ENCODE measurements around the gene PCDHA9.
"Not testable (repeated sequence)": the region's sequence is repeated elsewhere in the genome, so short reads cannot be mapped to it uniquely, and the experiment has no call there.

PCDHA9 gene, protein sequence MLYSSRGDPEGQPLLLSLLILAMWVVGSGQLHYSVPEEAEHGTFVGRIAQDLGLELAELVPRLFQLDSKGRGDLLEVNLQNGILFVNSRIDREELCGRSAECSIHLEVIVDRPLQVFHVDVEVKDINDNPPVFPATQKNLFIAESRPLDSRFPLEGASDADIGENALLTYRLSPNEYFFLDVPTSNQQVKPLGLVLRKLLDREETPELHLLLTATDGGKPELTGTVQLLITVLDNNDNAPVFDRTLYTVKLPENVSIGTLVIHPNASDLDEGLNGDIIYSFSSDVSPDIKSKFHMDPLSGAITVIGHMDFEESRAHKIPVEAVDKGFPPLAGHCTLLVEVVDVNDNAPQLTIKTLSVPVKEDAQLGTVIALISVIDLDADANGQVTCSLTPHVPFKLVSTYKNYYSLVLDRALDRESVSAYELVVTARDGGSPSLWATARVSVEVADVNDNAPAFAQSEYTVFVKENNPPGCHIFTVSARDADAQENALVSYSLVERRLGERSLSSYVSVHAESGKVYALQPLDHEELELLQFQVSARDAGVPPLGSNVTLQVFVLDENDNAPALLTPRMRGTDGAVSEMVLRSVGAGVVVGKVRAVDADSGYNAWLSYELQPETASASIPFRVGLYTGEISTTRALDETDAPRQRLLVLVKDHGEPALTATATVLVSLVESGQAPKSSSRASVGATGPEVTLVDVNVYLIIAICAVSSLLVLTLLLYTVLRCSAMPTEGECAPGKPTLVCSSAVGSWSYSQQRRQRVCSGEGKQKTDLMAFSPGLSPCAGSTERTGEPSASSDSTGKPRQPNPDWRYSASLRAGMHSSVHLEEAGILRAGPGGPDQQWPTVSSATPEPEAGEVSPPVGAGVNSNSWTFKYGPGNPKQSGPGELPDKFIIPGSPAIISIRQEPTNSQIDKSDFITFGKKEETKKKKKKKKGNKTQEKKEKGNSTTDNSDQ

DNA sequence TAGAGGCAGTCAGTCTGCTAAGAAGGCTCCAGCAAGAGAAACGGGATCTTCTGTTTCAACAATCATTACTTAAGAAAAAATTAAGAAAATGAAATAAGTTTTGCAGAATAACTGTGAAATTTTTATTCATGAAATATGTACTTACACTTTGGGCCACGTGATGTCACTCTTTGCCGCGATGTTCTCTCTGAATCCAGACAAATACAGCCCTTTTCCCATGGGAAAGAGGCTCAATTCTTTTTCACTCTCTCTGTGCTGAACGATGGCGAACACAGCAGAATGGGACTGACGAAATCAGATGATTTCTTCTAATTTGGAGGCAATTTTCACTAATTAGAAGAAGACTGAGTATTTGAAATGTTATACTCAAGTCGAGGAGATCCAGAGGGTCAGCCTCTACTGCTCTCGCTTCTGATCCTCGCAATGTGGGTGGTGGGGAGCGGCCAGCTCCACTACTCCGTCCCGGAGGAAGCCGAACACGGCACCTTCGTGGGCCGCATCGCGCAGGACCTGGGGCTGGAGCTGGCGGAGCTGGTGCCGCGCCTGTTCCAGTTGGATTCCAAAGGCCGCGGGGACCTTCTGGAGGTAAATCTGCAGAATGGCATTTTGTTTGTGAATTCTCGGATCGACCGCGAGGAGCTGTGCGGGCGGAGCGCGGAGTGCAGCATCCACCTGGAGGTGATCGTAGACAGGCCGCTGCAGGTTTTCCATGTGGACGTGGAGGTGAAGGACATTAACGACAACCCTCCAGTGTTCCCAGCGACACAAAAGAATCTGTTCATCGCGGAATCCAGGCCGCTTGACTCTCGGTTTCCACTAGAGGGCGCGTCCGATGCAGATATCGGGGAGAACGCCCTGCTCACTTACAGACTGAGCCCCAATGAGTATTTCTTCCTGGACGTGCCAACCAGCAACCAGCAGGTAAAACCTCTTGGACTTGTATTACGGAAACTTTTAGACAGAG lies at the start of gene PCDHA9:
PCDHA9 (plus strand) TSS at position 244 of the 964 bp plus-strand sequence; CDS start at position 358, 114 bp downstream.
- DNase-seq (ENCODE audit: low spot score), result not testable (repeated sequence)

DNA sequence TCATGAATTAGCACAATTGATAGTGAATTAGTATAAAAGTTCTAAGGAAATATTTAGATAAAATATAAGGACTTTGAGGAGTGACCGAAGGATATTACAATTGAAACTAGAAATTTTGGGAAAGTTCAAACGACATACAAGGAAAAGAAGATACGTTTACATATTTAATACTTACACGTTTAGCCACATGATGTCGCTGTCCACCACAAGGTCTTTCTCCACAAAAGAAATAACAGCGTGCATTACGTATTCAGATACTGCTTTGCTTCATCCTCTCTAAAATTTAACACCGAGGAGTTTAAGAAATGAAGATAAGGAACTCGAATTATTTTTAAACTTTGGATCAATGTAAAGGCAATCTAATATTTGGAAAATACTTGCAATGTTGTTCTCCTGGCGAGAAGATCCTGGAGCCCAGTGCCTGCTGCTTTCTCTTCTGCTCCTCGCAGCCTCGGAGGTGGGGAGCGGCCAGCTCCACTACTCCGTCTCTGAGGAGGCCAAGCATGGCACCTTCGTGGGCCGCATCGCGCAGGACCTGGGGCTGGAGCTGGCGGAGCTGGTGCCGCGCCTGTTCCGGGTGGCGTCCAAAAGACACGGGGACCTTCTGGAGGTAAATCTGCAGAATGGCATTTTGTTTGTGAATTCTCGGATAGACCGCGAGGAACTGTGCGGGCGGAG lies 47.2 kb upstream of the PCDHA9 start, which contains the start of gene PCDHA3:
PCDHA3 (plus strand) TSS at position 242 of the 678 bp plus-strand sequence.
- DNase-seq (ENCODE audit: low spot score), result peak; percentile 5

DNA sequence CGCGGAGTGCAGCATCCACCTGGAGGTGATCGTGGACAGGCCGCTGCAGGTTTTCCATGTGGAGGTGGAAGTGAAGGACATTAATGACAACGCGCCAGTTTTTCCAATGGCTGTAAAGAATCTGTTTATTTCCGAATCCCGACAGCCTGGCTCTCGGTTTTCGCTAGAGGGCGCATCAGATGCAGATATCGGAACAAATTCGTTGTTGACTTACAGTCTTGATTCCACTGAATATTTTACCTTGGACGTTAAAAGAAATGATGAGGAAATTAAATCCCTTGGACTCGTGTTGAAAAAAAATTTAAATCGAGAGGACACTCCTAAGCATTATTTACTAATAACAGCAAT lies 46.7 kb upstream of the PCDHA9 start:
- DNase-seq (ENCODE audit: low spot score), result no peak

DNA sequence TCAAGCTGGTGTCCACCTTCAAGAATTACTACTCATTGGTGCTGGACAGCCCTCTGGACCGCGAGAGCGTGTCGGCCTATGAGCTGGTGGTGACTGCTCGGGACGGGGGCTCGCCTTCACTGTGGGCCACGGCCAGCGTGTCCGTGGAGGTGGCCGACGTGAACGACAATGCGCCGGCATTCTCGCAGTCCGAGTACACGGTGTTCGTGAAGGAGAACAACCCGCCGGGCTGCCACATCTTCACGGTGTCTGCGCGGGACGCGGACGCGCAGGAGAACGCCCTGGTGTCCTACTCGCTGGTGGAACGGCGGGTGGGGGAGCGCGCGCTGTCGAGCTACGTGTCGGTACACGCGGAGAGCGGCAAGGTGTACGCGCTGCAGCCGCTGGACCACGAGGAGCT lies 45.8 kb upstream of the PCDHA9 start:
- not testable (repeated sequence) for DNase-seq (ENCODE audit: low spot score)

DNA sequence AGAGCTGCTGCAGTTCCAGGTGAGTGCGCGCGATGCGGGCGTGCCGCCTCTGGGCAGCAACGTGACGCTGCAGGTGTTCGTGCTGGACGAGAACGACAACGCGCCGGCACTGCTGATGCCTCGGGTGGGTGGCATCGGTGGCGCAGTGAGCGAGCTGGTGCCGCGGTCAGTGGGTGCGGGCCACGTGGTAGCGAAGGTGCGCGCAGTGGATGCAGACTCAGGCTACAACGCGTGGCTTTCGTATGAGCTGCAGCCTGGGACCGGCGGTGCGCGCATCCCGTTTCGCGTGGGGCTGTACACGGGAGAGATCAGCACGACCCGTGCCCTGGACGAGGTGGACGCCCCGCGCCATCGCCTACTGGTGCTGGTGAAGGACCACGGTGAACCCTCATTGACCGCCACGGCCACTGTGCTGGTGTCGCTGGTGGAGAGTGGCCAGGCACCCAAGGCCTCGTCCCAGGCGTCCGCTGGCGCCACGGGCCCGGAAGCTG lies 45.4 kb upstream of the PCDHA9 start:
- no peak for DNase-seq (ENCODE audit: low spot score)

DNA sequence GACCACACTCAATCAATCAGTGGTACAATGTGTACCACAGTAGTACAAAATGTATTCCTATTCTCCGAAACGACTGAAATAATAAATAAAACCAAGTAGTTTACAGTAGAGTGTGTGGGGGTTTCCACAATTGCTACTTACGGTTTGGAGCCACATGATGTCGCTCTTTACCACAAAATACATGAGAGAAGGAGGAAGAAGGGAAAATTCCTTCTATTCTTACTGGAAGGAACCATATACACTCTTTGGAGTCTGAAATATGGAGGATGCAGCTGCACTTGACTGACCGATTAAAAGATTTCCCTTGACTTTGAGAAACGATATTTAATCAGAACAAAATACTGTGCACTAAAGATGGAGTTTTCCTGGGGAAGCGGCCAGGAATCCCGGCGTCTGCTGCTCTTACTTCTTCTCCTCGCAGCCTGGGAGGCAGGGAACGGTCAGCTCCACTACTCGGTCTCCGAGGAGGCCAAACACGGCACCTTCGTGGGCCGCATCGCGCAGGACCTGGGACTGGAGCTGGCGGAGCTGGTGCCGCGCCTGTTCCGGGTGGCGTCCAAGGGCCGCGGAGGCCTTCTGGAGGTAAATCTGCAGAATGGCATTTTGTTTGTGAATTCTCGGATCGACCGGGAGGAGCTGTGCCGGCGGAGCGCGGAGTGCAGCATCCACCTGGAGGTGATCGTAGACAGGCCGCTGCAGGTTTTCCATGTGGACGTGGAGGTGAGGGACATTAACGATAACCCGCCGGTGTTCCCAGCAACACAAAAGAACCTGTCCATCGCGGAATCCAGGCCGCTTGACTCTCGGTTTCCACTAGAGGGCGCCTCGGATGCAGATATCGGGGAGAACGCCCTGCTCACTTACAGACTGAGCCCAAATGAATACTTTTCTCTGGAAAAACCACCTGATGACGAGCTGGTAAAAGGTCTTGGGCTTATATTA lies 41.1 kb upstream of the PCDHA9 start, which contains the start of gene PCDHA4:
PCDHA4 (plus strand) TSS at position 235 of the 942 bp plus-strand sequence.
- peak; percentile 15 for DNase-seq (ENCODE audit: low spot score)

DNA sequence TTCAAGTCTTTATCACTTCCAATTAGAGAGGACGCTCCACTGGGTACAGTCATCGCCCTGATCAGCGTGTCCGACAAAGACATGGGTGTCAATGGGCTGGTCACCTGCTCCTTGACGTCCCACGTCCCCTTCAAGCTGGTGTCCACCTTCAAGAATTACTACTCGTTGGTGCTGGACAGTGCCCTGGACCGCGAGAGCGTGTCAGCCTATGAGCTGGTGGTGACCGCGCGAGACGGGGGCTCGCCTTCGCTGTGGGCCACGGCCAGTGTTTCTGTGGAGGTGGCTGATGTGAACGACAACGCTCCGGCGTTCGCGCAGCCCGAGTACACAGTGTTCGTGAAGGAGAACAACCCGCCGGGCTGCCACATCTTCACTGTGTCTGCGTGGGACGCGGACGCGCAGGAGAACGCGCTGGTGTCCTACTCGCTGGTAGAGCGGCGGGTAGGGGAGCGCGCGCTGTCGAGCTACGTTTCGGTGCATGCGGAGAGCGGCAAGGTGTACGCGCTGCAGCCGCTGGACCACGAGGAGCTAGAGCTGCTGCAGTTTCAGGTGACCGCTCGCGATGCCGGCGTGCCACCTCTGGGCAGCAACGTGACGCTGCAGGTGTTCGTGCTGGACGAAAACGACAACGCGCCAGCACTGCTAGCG lies 39.8 kb upstream of the PCDHA9 start:
- DNase-seq (ENCODE audit: low spot score), result not testable (repeated sequence)

DNA sequence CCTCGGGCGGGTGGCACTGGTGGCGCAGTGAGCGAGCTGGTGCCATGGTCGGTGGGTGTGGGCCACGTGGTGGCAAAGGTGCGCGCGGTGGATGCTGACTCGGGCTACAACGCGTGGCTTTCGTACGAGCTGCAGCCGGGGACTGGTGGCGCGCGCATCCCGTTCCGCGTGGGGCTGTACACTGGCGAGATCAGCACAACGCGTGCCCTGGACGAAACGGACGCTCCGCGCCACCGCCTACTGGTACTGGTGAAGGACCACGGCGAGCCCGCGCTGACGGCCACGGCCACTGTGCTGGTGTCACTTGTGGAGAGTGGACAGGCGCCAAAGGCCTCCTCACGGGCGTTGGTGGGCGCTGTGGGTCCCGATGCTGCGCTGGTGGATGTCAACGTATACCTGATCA lies 39.3 kb upstream of the PCDHA9 start:
- no peak for DNase-seq (ENCODE audit: low spot score)

DNA sequence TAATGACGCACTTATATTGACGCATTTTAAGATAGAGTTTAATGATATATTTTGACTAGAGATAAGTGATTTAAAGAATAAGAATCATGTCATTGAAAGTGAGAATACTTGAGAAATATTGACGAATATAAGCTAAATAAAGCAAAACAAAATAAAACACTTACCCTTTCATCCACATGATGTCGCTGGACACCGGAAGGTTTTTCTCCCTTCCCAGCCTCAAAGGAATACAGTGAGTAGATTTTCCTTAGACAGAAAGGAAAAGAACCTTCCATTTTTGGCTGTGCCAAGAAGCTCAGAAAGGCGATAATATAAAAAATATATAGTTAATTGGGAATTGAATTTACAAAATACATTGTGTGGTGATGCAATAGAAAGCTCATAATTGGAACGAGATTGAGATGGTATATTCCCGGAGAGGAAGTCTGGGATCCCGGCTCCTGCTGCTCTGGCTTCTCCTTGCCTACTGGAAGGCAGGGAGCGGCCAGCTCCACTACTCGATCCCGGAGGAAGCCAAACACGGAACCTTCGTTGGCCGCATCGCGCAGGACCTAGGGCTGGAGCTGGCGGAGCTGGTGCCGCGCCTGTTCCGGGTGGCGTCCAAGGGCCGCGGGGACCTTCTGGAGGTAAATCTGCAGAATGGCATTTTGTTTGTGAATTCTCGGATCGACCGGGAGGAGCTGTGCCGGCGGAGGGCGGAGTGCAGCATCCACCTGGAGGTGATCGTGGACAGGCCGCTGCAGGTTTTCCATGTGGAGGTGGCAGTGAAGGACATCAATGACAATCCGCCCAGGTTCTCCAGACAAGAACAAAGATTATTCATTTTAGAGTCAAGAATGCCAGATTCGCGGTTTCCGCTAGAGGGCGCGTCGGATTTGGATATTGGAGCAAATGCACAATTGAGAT lies 26.6 kb upstream of the PCDHA9 start, which contains the start of gene PCDHA5:
PCDHA5 (plus strand) TSS at position 239 of the 906 bp plus-strand sequence.
- peak; percentile 47 for DNase-seq (ENCODE audit: low spot score)

DNA sequence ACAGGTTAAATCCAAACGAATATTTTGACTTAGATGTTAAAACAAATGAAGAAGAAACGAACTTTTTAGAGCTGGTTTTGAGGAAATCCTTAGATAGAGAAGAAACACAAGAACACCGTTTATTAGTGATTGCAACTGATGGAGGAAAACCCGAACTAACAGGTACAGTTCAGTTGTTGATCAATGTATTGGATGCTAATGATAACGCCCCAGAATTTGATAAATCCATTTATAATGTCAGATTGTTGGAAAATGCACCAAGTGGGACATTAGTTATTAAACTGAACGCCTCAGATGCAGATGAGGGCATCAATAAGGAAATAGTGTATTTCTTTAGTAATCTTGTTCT lies 25.9 kb upstream of the PCDHA9 start:
- no peak for DNase-seq (ENCODE audit: low spot score)

DNA sequence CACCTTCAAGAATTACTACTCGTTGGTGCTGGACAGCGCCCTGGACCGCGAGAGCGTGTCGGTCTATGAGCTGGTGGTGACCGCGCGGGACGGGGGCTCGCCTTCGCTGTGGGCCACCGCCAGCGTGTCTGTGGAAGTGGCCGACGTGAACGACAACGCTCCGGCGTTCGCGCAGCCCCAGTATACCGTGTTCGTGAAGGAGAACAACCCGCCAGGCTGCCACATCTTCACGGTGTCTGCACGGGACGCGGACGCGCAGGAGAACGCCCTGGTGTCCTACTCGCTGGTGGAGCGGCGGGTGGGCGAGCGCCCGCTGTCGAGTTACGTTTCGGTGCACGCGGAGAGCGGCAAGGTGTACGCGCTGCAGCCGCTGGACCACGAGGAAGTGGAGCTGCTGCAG lies 25.2 kb upstream of the PCDHA9 start:
- DNase-seq (ENCODE audit: low spot score), result not testable (repeated sequence)

DNA sequence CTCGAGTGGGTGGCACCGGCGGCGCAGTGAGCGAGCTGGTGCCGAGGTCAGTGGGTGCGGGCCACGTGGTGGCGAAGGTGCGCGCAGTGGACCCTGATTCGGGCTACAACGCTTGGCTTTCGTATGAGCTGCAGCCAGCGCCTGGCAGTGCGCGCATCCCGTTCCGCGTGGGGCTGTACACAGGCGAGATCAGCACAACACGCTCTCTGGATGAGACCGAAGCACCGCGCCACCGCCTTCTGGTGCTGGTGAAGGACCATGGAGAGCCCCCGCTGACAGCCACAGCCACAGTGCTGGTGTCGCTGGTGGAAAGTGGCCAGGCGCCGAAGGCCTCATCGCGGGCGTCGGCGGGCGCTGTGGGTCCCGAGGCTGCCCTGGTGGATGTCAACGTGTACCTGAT lies 24.7 kb upstream of the PCDHA9 start:
- DNase-seq (ENCODE audit: low spot score), result no peak

DNA sequence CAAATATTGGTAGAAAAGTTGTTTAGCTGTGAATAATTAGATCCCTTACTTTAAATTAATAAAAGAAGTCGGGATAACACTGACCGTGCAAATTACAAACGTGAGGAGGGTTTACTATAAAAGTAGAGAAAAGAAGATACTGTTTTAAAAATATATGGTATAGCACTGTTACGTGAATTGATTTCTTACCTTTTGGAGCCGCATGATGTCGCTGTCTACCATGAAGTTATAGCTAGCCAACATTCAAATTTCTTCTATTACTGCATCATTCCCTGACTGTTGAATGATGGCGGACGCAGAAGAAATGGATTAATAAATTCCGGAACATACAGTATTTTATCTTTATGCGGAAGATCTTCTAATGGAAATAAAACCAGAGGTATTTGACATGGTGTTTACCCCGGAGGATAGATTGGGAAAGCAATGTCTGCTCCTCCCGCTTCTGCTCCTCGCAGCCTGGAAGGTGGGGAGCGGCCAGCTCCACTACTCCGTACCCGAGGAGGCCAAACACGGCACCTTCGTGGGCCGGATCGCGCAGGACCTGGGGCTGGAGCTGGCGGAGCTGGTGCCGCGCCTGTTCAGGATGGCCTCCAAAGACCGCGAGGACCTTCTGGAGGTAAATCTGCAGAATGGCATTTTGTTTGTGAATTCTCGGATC lies 20.3 kb upstream of the PCDHA9 start, which contains the start of gene PCDHA6:
PCDHA6 (plus strand) TSS at position 257 of the 658 bp plus-strand sequence; CDS start at position 389, 132 bp downstream.
- no peak for DNase-seq (ENCODE audit: low spot score)

DNA sequence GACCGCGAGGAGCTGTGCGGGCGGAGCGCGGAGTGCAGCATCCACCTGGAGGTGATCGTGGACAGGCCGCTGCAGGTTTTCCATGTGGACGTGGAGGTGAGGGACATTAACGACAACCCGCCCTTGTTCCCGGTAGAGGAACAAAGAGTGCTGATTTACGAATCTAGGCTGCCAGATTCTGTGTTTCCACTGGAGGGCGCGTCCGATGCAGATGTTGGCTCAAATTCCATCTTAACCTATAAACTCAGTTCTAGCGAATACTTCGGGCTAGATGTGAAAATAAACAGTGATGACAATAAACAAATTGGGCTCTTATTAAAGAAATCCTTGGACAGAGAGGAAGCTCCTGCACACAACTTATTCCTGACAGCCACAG lies 19.8 kb upstream of the PCDHA9 start:
- DNase-seq (ENCODE audit: low spot score), result no peak

DNA sequence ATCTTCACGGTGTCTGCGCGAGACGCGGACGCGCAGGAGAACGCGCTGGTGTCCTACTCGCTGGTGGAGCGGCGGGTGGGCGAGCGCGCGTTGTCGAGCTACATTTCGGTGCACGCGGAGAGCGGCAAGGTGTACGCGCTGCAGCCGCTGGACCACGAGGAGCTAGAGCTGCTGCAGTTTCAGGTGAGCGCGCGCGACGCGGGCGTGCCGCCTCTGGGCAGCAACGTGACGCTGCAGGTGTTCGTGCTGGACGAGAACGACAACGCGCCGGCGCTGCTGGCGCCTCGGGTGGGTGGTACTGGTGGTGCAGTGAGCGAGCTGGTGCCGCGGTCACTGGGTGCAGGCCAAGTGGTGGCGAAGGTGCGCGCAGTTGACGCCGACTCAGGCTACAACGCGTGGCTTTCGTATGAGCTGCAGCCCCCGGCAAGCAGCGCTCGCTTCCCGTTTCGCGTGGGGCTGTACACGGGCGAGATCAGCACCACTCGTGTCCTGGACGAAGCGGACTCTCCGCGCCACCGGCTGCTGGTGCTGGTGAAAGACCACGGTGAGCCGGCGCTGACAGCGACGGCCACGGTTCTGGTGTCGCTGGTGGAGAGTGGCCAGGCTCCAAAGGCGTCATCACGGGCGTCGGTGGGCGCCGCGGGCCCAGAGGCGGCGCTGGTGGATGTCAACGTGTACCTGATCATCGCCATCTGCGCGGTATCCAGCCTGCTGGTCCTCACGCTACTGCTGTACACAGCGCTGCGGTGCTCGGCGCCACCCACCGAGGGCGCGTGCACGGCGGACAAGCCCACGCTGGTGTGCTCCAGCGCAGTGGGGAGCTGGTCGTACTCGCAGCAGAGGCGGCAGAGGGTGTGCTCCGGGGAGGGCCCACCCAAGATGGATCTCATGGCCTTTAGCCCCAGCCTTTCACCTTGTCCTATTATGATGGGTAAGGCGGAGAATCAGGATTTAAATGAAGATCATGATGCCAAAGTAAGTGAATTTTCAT lies 18.4 kb upstream of the PCDHA9 start:
- DNase-seq (ENCODE audit: low spot score), result not testable (repeated sequence)

DNA sequence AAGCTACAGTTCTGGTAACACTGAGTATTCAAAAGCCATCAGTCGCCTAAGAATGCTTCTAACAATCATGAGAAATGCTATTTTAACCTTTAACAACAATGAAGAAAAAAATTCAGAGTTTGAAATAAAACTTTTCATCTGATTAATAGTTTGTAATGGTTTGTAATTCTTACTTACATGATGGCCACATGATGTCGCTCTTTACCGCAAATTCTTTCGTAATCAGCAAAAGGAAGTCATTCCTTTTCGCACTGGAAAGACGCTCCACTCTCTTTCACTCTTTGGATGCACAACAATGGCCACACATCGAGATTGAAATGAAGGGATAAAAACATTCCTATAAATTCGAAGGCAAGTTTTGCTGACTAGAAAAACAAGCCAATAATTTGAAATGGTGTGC lies 14.2 kb upstream of the PCDHA9 start, which contains the start of gene PCDHA7:
PCDHA7 (plus strand) TSS at position 277 of the 400 bp plus-strand sequence; CDS start at position 392, 115 bp downstream.
- no peak for DNase-seq (ENCODE audit: low spot score)

All from NAMALWA (cell line).